ENCODE measurements around the gene MICALL1.

Gene MICALL1

DNA sequence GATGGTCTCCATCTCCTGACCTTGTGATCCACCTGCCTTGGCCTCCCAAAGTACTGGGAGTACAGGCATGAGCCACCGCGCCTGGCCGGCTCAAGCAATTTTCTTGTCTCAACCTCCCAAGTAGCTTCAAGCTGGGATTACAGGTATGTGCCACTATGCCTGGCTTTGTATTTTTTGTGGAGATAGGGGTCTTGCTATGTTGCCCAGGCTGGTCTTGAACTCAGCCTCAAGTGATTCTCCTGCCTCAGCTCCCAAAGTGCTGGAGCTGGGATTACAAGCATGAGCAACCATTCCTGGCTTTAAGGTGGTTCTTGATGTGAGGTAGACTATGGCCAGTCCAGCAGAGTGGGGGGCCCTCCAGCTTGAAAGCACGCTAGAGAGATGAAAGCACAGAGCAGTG lies 55.0 kb downstream of the MICALL1 start:
- H3K27ac ChIP-seq = no peak overlapping the region
- H3K4me2 ChIP-seq (ENCODE audit: low read length) = no peak overlapping the region
- H2AFZ ChIP-seq = no peak overlapping the region
- H3K4me1 ChIP-seq = peaks cover 15% of the 10 kb centered on the region
- no peak overlapping the region for H3K4me3 ChIP-seq (ENCODE audit: low read depth, low read length)
- no peak overlapping the region for H3K9ac ChIP-seq
- H3K79me2 ChIP-seq = peaks cover 2% of the 10 kb centered on the region
- H3K36me3 ChIP-seq (ENCODE audit: control insufficient read depth, insufficient read depth, low read length) = no peaks in the 10 kb centered on the region
- no peaks in the 10 kb centered on the region for H3K9me3 ChIP-seq (ENCODE audit: control insufficient read depth, low read length)
- H3K27me3 ChIP-seq (ENCODE audit: control insufficient read depth, insufficient read depth, low read length) = no peaks in the 10 kb centered on the region
- no peak for TF ChIP-seq CTCF (IDR thresholded peaks at IDR 0.05)

- Histone ChIP-seq H3K79me2 (peaks cover under 1% of the 10 kb centered on the region), H2AFZ (no peak overlapping the region), H3K27ac (no peak overlapping the region), H3K4me3 (ENCODE audit: low read depth, low read length) (no peak overlapping the region), H3K4me2 (ENCODE audit: low read length) (no peak overlapping the region), H3K9me3 (ENCODE audit: control insufficient read depth, low read length) (no peaks in the 10 kb centered on the region), H3K4me1 (no peaks in the 10 kb centered on the region), H3K27me3 (ENCODE audit: control insufficient read depth, insufficient read depth, low read length) (no peaks in the 10 kb centered on the region), H3K9ac (no peak overlapping the region), H3K36me3 (ENCODE audit: control insufficient read depth, insufficient read depth, low read length) (no peaks in the 10 kb centered on the region)
- no peak for TF ChIP-seq CTCF (IDR thresholded peaks at IDR 0.05)
Observed at GRCh38 chr22:37965940-37966664, 60.0 kb downstream of the MICALL1 start.

- no peaks in the 10 kb centered on the region for H3K4me1 ChIP-seq
Observed at GRCh38 chr22:37967147-37967546, 61.0 kb downstream of the MICALL1 start.

GRCh38 chr22:37967637-37968451 lies 61.7 kb downstream of the MICALL1 start:
- Histone ChIP-seq H3K79me2 (no peaks in the 10 kb centered on the region), H3K36me3 (ENCODE audit: control insufficient read depth, insufficient read depth, low read length) (no peaks in the 10 kb centered on the region), H3K27ac (no peak overlapping the region), H3K4me2 (ENCODE audit: low read length) (no peak overlapping the region), H3K4me3 (ENCODE audit: low read depth, low read length) (no peak overlapping the region), H3K27me3 (ENCODE audit: control insufficient read depth, insufficient read depth, low read length) (no peaks in the 10 kb centered on the region), H3K9ac (no peak overlapping the region), H3K4me1 (no peaks in the 10 kb centered on the region), H2AFZ (no peak overlapping the region), H3K9me3 (ENCODE audit: control insufficient read depth, low read length) (no peaks in the 10 kb centered on the region)
- no peak for TF ChIP-seq CTCF (IDR thresholded peaks at IDR 0.05)

More at GRCh38 chr22:37967147-37967546, 61.0 kb downstream of the MICALL1 start:
- no peak overlapping the region for H3K27ac ChIP-seq
- no peak overlapping the region for H3K9ac ChIP-seq
- H3K36me3 ChIP-seq (ENCODE audit: control insufficient read depth, insufficient read depth, low read length) = no peaks in the 10 kb centered on the region
- TF ChIP-seq CTCF (IDR thresholded peaks at IDR 0.05) = no peak
- H3K4me3 ChIP-seq (ENCODE audit: low read depth, low read length) = no peak overlapping the region
- H3K4me2 ChIP-seq (ENCODE audit: low read length) = no peak overlapping the region
- no peak overlapping the region for H2AFZ ChIP-seq
- H3K27me3 ChIP-seq (ENCODE audit: control insufficient read depth, insufficient read depth, low read length) = no peaks in the 10 kb centered on the region
- H3K9me3 ChIP-seq (ENCODE audit: control insufficient read depth, low read length) = no peaks in the 10 kb centered on the region
- H3K79me2 ChIP-seq = no peaks in the 10 kb centered on the region

Data from parathyroid adenoma (tissue), 2 donors.